Kidney epithelial cell (primary cell): Measurements from ENCODE around the gene OPCML. TPM values are rescaled to one million over a fixed set of nuclear protein-coding genes. Genes with fewer than 3 reads are reported as not detected.

Source experiments
- DNase-seq: peaks from one replicate; pipeline ENCODE4 v3.0.0-alpha.2; 2010; ENCODE audit warnings: low read depth
- H3K27me3 ChIP-seq: 2 replicates; pipeline ENCODE4 v1.6.0; 2011; ENCODE audit warnings: low read length; ENCODE audit not compliant: control insufficient read depth, insufficient read depth
- H3K36me3 ChIP-seq: 2 replicates; pipeline ENCODE4 v1.5.1; 2011; ENCODE audit warnings: low read length; ENCODE audit not compliant: control insufficient read depth, insufficient read depth
- H3K4me3 ChIP-seq: 2 replicates; pipeline ENCODE4 v1.5.1; 2011; ENCODE audit warnings: low read depth, mild to moderate bottlenecking, control low read depth, low read length
- CTCF ChIP-seq: IDR thresholded peaks from 2 replicates; pipeline ENCODE4 v1.5.1; 2011; ENCODE audit warnings: mild to moderate bottlenecking, moderate library complexity, low read length, control low read depth, inconsistent platforms; ENCODE audit not compliant: insufficient read depth, poor library complexity, severe bottlenecking
- total RNA-seq: library from RNA; depleted of rRNA; stranded (reverse); fragments of >200 nt; gene quantifications from 2 replicates; pipeline ENCODE4 v1.2.3, GENCODE V29; 2015

The OPCML gene
- total RNA-seq, 1 donor from 2014 or later, result under 0.01 TPM

- no peak for DNase-seq
- no peaks in the 10 kb centered on the region for H3K36me3 ChIP-seq
- no peak overlapping the region for H3K4me3 ChIP-seq
- no peaks in the 10 kb centered on the region for H3K27me3 ChIP-seq
- TF ChIP-seq CTCF, result no peak
These were observed 628.2 kb downstream of the OPCML start for GRCh38 chr11:132904091-132904490.

GRCh38 chr11:132901638-132902471 is 630.4 kb downstream of the OPCML start:
- no peak for DNase-seq
- Histone ChIP-seq H3K36me3 (no peaks in the 10 kb centered on the region), H3K4me3 (no peak overlapping the region), H3K27me3 (no peaks in the 10 kb centered on the region)
- TF ChIP-seq CTCF, result no peak

GRCh38 chr11:132898676-132899075 is 633.6 kb downstream of the OPCML start:
- TF ChIP-seq CTCF, result no peak
- no peak overlapping the region for H3K4me3 ChIP-seq
- DNase-seq, result no peak
- no peaks in the 10 kb centered on the region for H3K36me3 ChIP-seq
- no peaks in the 10 kb centered on the region for H3K27me3 ChIP-seq

GRCh38 chr11:132898021-132898420 is 634.3 kb downstream of the OPCML start:
- no peaks in the 10 kb centered on the region for H3K36me3 ChIP-seq
- H3K27me3 ChIP-seq, result no peaks in the 10 kb centered on the region
- H3K4me3 ChIP-seq, result no peak overlapping the region
- no peak for DNase-seq
- TF ChIP-seq CTCF, result no peak

GRCh38 chr11:132895340-132895739 is 637.0 kb downstream of the OPCML start:
- Histone ChIP-seq H3K4me3 (no peak overlapping the region), H3K27me3 (no peaks in the 10 kb centered on the region), H3K36me3 (no peaks in the 10 kb centered on the region)
- peak; percentile 76 for DNase-seq
- no peak for TF ChIP-seq CTCF

- DNase-seq, result no peak
- TF ChIP-seq CTCF, result no peak
- Histone ChIP-seq H3K27me3 (no peaks in the 10 kb centered on the region), H3K4me3 (no peak overlapping the region), H3K36me3 (no peaks in the 10 kb centered on the region)
These were observed 637.7 kb downstream of the OPCML start for GRCh38 chr11:132894606-132895005.
